ENCODE data around the gene DIP2C. TPM values are rescaled to one million over a fixed set of nuclear protein-coding genes. Genes with fewer than 3 reads are reported as not detected.
"Not testable (repeated sequence)": the region's sequence is repeated elsewhere in the genome, so short reads cannot be mapped to it uniquely, and the experiment has no call there.

Gene DIP2C
- total RNA-seq, 2 donors from 2014 or later = 11.0 to 12.2 TPM

- DNase-seq (no peak), ATAC-seq (no peak)
- intact Hi-C loops (cut with DNase I, micrococcal nuclease) = no loop called here
These were observed 345.9 kb downstream of the DIP2C start for GRCh38 chr10:343231-344220.

GRCh38 chr10:341081-341740, 348.3 kb downstream of the DIP2C start:
- ATAC-seq (no peak), DNase-seq (no peak)
- intact Hi-C loops (cut with DNase I, micrococcal nuclease) = no loop called here

GRCh38 chr10:340646-341045, 348.8 kb downstream of the DIP2C start:
- intact Hi-C loops (cut with DNase I, micrococcal nuclease) = no loop called here
- DNase-seq (no peak), ATAC-seq (no peak)

- intact Hi-C loops (cut with DNase I, micrococcal nuclease) = no loop called here
- no peak for DNase-seq
- ATAC-seq = no peak
These were observed 350.5 kb downstream of the DIP2C start for GRCh38 chr10:339038-339391.

GRCh38 chr10:338171-339037, 351.1 kb downstream of the DIP2C start:
- peak; percentile 87 for ATAC-seq
- DNase-seq = peak in 1 of 2 donors; percentile 26
- intact Hi-C loops (cut with DNase I, micrococcal nuclease) = no loop called here

GRCh38 chr10:336247-336646, 353.2 kb downstream of the DIP2C start:
- no peak for DNase-seq
- intact Hi-C loops (cut with DNase I, micrococcal nuclease) = no loop called here
- peak; percentile 26 for ATAC-seq

GRCh38 chr10:335151-335800, 354.2 kb downstream of the DIP2C start:
- ATAC-seq (no peak), DNase-seq (no peak)
- intact Hi-C loops (cut with DNase I, micrococcal nuclease) = no loop called here

- intact Hi-C loops (cut with DNase I, micrococcal nuclease) = no loop called here
- no peak for DNase-seq
- no peak for ATAC-seq
These were observed 358.3 kb downstream of the DIP2C start for GRCh38 chr10:331186-331585.

- ATAC-seq (peak; percentile 100), DNase-seq (peak; percentile 90 to 92)
- intact Hi-C loops (cut with DNase I, micrococcal nuclease) = no loop called here
These were observed 359.9 kb downstream of the DIP2C start for GRCh38 chr10:329361-330099.

GRCh38 chr10:327889-328852, 361.3 kb downstream of the DIP2C start:
- DNase-seq (no peak), ATAC-seq (no peak)
- intact Hi-C loops (cut with DNase I, micrococcal nuclease) = no loop called here

- intact Hi-C loops (cut with DNase I, micrococcal nuclease) = no loop called here
- ATAC-seq = no peak
- no peak for DNase-seq
These were observed 362.4 kb downstream of the DIP2C start for GRCh38 chr10:326894-327635.

GRCh38 chr10:326350-326749, 363.1 kb downstream of the DIP2C start:
- no peak for ATAC-seq

GRCh38 chr10:325282-325681, 364.2 kb downstream of the DIP2C start:
- no peak for DNase-seq
- ATAC-seq = no peak
- intact Hi-C loops (cut with DNase I, micrococcal nuclease) = no loop called here

More at GRCh38 chr10:326350-326749, 363.1 kb downstream of the DIP2C start:
- intact Hi-C loops (cut with DNase I, micrococcal nuclease) = no loop called here
- DNase-seq = no peak

- intact Hi-C loops (cut with DNase I, micrococcal nuclease) = no loop called here
- no peak for DNase-seq
- no peak for ATAC-seq
These were observed 364.9 kb downstream of the DIP2C start for GRCh38 chr10:324593-324992.

- no peak for ATAC-seq
- DNase-seq = peak; percentile 53 to 54
- intact Hi-C loops (cut with DNase I, micrococcal nuclease) = no loop called here
These were observed 365.7 kb downstream of the DIP2C start for GRCh38 chr10:323651-324293.

GRCh38 chr10:323046-323445, 366.4 kb downstream of the DIP2C start:
- ATAC-seq; DNase-seq; intact Hi-C loops (cut with DNase I, micrococcal nuclease): not testable (repeated sequence)

All from left colon (tissue), 2 donors.